ENCODE data around the gene CD4. TPM values are rescaled to one million over a fixed set of nuclear protein-coding genes. Genes with fewer than 3 reads are reported as not detected.
A peak's percentile ranks its signal among the peaks of the same experiment; 100 is the strongest.

The CD4 gene
- total RNA-seq, 2 experiments from 2014 or later = 206 to 211 TPM

- H3K9me3 Mint-ChIP-seq (ENCODE audit: low read depth) = no peaks in the 10 kb centered on the region
- H3K4me1 Mint-ChIP-seq = peaks cover 91% of the 10 kb centered on the region
- peaks cover 5% of the 10 kb centered on the region for H3K27me3 Mint-ChIP-seq
- CTCF ChIA-PET = interaction anchor here (0.5 to 4.7 kb wide), 15 partner anchors 8 to 177 kb away, joined by 3 to 37 read pairs (median 4); partner anchors contain the start of genes CD4, CDCA3, COPS7A and MLF2
- H3K27ac Mint-ChIP-seq = peak overlapping the region; percentile 84
- intact Hi-C loops (cut with DNase I, micrococcal nuclease) = loop anchor here (1.0 to 5.0 kb wide), 10 partner anchors 10 to 162 kb away; partner anchors contain the start of genes ZNF384 (in 2 of the 2), CD4 (in 1 of the 2), COPS7A (in 1 of the 2) and MLF2 (in 1 of the 2)
- DNase-seq (peak; percentile 95), ATAC-seq (peak; percentile 59)
- H3K4me3 Mint-ChIP-seq = peak overlapping the region; percentile 72
- POLR2A ChIA-PET = interaction anchor here (0.6 to 0.8 kb wide), 2 partner anchors 163 to 245 kb away, joined by 3 to 5 read pairs; no protein-coding TSS in a partner anchor
- H3K36me3 Mint-ChIP-seq (ENCODE audit: low read depth) = peaks cover 40% of the 10 kb centered on the region
These were observed 10.5 kb upstream of the CD4 start for GRCh38 chr12:6778574-6779550.

GRCh38 chr12:6779708-6780432 is 9.5 kb upstream of the CD4 start:
- H3K4me3 Mint-ChIP-seq = peak overlapping the region; percentile 1
- DNase-seq (peak; percentile 54), ATAC-seq (peak; percentile 35)
- peak overlapping the region; percentile 84 for H3K27ac Mint-ChIP-seq
- CTCF ChIA-PET = interaction anchor here (0.5 to 4.7 kb wide), 16 partner anchors 9 to 358 kb away, joined by 3 to 37 read pairs (median 4); partner anchors contain the start of genes CD4, CDCA3, LAG3 and MLF2
- peaks cover 2% of the 10 kb centered on the region for H3K27me3 Mint-ChIP-seq
- H3K36me3 Mint-ChIP-seq (ENCODE audit: low read depth) = peaks cover 31% of the 10 kb centered on the region
- intact Hi-C loops (cut with DNase I, micrococcal nuclease) = loop anchor here (1.0 to 5.0 kb wide), 12 partner anchors 9 to 338 kb away; partner anchors contain the start of genes MLF2 (in 2 of the 2), ZNF384 (in 2 of the 2), CD27 (in 1 of the 2) and CD4 (in 1 of the 2)
- H3K4me1 Mint-ChIP-seq = peaks cover 91% of the 10 kb centered on the region
- H3K9me3 Mint-ChIP-seq (ENCODE audit: low read depth) = no peaks in the 10 kb centered on the region
- POLR2A ChIA-PET = interaction anchor here (0.6 to 1.9 kb wide), 8 partner anchors 10 to 99 kb away, joined by 3 to 14 read pairs (median 4); partner anchors contain the start of genes CD4, CDCA3, MLF2 and USP5

- ATAC-seq (peak; percentile 70), DNase-seq (peak; percentile 72)
- Mint-ChIP-seq H3K36me3 (ENCODE audit: low read depth) (peaks cover 24% of the 10 kb centered on the region), H3K4me1 (peaks cover 91% of the 10 kb centered on the region), H3K4me3 (peak overlapping the region; percentile 57), H3K27me3 (peaks cover 2% of the 10 kb centered on the region), H3K9me3 (ENCODE audit: low read depth) (no peaks in the 10 kb centered on the region), H3K27ac (peak overlapping the region; percentile 84)
- ChIA-PET CTCF (interaction anchor here (0.5 to 4.7 kb wide), 17 partner anchors 9 to 359 kb away, joined by 3 to 37 read pairs (median 4); partner anchors contain the start of genes CD4, CDCA3, COPS7A and LAG3), POLR2A (interaction anchor here (0.7 to 1.9 kb wide), 9 partner anchors 9 to 248 kb away, joined by 3 to 14 read pairs (median 4); partner anchors contain the start of genes CD4, CDCA3, MLF2 and SPSB2)
- intact Hi-C loops (cut with DNase I, micrococcal nuclease) = loop anchor here (1.0 to 5.0 kb wide), 3 partner anchors 27 to 338 kb away; partner anchors contain the start of genes CD27 (in 1 of the 2) and MLF2 (in 1 of the 2)
These were observed 8.8 kb upstream of the CD4 start for GRCh38 chr12:6780573-6780972.

- CTCF ChIA-PET = interaction anchor here (0.5 to 4.7 kb wide), 10 partner anchors 7 to 143 kb away, joined by 3 to 37 read pairs (median 4); partner anchors contain the start of genes CD4, LAG3, MLF2 and PTMS
- DNase-seq = no peak
- peak overlapping the region; percentile 71 for H3K27ac Mint-ChIP-seq
- H3K4me1 Mint-ChIP-seq = peaks cover 91% of the 10 kb centered on the region
- peak overlapping the region; percentile 31 for H3K4me3 Mint-ChIP-seq
- POLR2A ChIA-PET = interaction anchor here (0.6 to 1.3 kb wide), 3 partner anchors 11 to 858 kb away, joined by 3 to 4 read pairs (median 3); partner anchors contain the start of genes C12orf57 and RNU7-1
- no peak for ATAC-seq
- no peaks in the 10 kb centered on the region for H3K27me3 Mint-ChIP-seq
- intact Hi-C loops (cut with DNase I, micrococcal nuclease) = loop anchor here in 1 of 2 experiments (5.0 kb wide), 1 partner anchor 340 kb away; the partner anchor contains the start of gene CD27
- peaks cover 12% of the 10 kb centered on the region for H3K36me3 Mint-ChIP-seq (ENCODE audit: low read depth)
- H3K9me3 Mint-ChIP-seq (ENCODE audit: low read depth) = no peaks in the 10 kb centered on the region
These were observed 7.2 kb upstream of the CD4 start for GRCh38 chr12:6782119-6782518.

GRCh38 chr12:6782850-6783566 is 6.3 kb upstream of the CD4 start:
- peak overlapping the region; percentile 86 for H3K27ac Mint-ChIP-seq
- ChIA-PET CTCF (interaction anchor here (0.5 to 4.7 kb wide), 14 partner anchors 6 to 216 kb away, joined by 3 to 37 read pairs (median 3); partner anchors contain the start of genes CD4, LAG3 and MLF2), POLR2A (interaction anchor here (1.1 to 1.3 kb wide), 3 partner anchors 8 to 161 kb away, joined by 3 to 4 read pairs (median 3); partner anchors contain the start of genes C12orf57 and RNU7-1)
- DNase-seq (peak; percentile 52), ATAC-seq (no peak)
- peak overlapping the region; percentile 22 for H3K4me3 Mint-ChIP-seq
- peaks cover 7% of the 10 kb centered on the region for H3K36me3 Mint-ChIP-seq (ENCODE audit: low read depth)
- intact Hi-C loops (cut with DNase I, micrococcal nuclease) = loop anchor here in 1 of 2 experiments (5.0 kb wide), 1 partner anchor 341 kb away; the partner anchor contains the start of gene CD27
- H3K4me1 Mint-ChIP-seq = peaks cover 86% of the 10 kb centered on the region
- H3K9me3 Mint-ChIP-seq (ENCODE audit: low read depth) = no peaks in the 10 kb centered on the region
- H3K27me3 Mint-ChIP-seq = no peaks in the 10 kb centered on the region

GRCh38 chr12:6783828-6784227 is 5.5 kb upstream of the CD4 start:
- ATAC-seq (no peak), DNase-seq (no peak)
- intact Hi-C loops (cut with DNase I, micrococcal nuclease) = loop anchor here in 1 of 2 experiments (5.0 kb wide), 1 partner anchor 342 kb away; the partner anchor contains the start of gene CD27
- H3K27me3 Mint-ChIP-seq = no peaks in the 10 kb centered on the region
- H3K4me1 Mint-ChIP-seq = peaks cover 86% of the 10 kb centered on the region
- H3K9me3 Mint-ChIP-seq (ENCODE audit: low read depth) = no peaks in the 10 kb centered on the region
- no peaks in the 10 kb centered on the region for H3K36me3 Mint-ChIP-seq (ENCODE audit: low read depth)
- no peak overlapping the region for H3K4me3 Mint-ChIP-seq
- H3K27ac Mint-ChIP-seq = peak overlapping the region; percentile 59
- ChIA-PET CTCF (interaction anchor here (0.5 to 2.3 kb wide), 9 partner anchors 11 to 1223 kb away, joined by 3 to 9 read pairs (median 6); partner anchors contain the start of genes LAG3, MLF2 and PTMS), POLR2A (interaction anchor here (1.3 kb wide), 1 partner anchor 9 kb away, joined by 3 read pairs; no protein-coding TSS in a partner anchor)

- POLR2A ChIA-PET = interaction anchor here (1.3 kb wide), 1 partner anchor 10 kb away, joined by 3 read pairs; no protein-coding TSS in a partner anchor
- Mint-ChIP-seq H3K4me1 (peaks cover 86% of the 10 kb centered on the region), H3K9me3 (ENCODE audit: low read depth) (no peaks in the 10 kb centered on the region), H3K27ac (no peak overlapping the region), H3K36me3 (ENCODE audit: low read depth) (no peaks in the 10 kb centered on the region), H3K27me3 (no peaks in the 10 kb centered on the region), H3K4me3 (no peak overlapping the region)
- intact Hi-C loops (cut with DNase I, micrococcal nuclease) = loop anchor here in 1 of 2 experiments (5.0 kb wide), 1 partner anchor 342 kb away; the partner anchor contains the start of gene CD27
- CTCF ChIA-PET = interaction anchor here (0.5 to 2.3 kb wide), 9 partner anchors 12 to 1222 kb away, joined by 3 to 9 read pairs (median 6); partner anchors contain the start of genes LAG3, MLF2 and PTMS
- DNase-seq = no peak
- no peak for ATAC-seq
These were observed 5.0 kb upstream of the CD4 start for GRCh38 chr12:6784296-6784695.

- Mint-ChIP-seq H3K4me1 (peaks cover 82% of the 10 kb centered on the region), H3K27me3 (no peaks in the 10 kb centered on the region), H3K4me3 (no peak overlapping the region), H3K9me3 (ENCODE audit: low read depth) (no peaks in the 10 kb centered on the region), H3K36me3 (ENCODE audit: low read depth) (peaks cover 2% of the 10 kb centered on the region), H3K27ac (no peak overlapping the region)
- ChIA-PET CTCF (interaction anchor here (0.6 to 1.8 kb wide), 5 partner anchors 16 to 117 kb away, joined by 3 to 9 read pairs (median 7); partner anchors contain the start of genes MLF2 and PTMS), POLR2A (interaction anchor here (0.6 kb wide), 1 partner anchor 85 kb away, joined by 3 read pairs; no protein-coding TSS in a partner anchor)
- intact Hi-C loops (cut with DNase I, micrococcal nuclease) = loop anchor here (5.0 kb wide), 3 partner anchors 177 to 442 kb away; partner anchors contain the start of genes CD27 (in 1 of the 2), CHD4 (in 1 of the 2) and TNFRSF1A (in 1 of the 2)
- no peak for DNase-seq
- ATAC-seq = no peak
These were observed 4.6 kb upstream of the CD4 start for GRCh38 chr12:6784761-6785160.
